H9 (cell line): ENCODE data around the gene C19orf53. TPM values are rescaled to one million over a fixed set of nuclear protein-coding genes. Genes with fewer than 3 reads are reported as not detected.

ENCODE experiments used
- DNase-seq: peaks from one replicate; pipeline ENCODE4 v3.0.0-alpha.2; 2017
- H2AFZ ChIP-seq: one replicate; pipeline ENCODE4 v1.6.1; 2013; ENCODE audit warnings: mild to moderate bottlenecking, low read length, control low read depth, moderate library complexity
- H2AK5ac ChIP-seq: 2 replicates; pipeline ENCODE4 v1.6.1; 2013; ENCODE audit warnings: low read length, control low read depth, mixed read lengths; ENCODE audit not compliant: insufficient read length
- H2BK120ac ChIP-seq: one replicate; pipeline ENCODE4 v1.6.1; 2013; ENCODE audit warnings: low read depth, mild to moderate bottlenecking, low read length, control low read depth, inconsistent platforms; ENCODE audit not compliant: poor library complexity, severe bottlenecking
- H2BK12ac ChIP-seq: 2 replicates; pipeline ENCODE4 v1.6.1; 2013; ENCODE audit warnings: low read length, control low read depth, mixed read lengths, low read depth; ENCODE audit not compliant: insufficient read length
- H2BK15ac ChIP-seq: 2 replicates; pipeline ENCODE4 v1.6.1; 2013; ENCODE audit warnings: low read depth, low read length, control low read depth
- H2BK20ac ChIP-seq: one replicate; pipeline ENCODE4 v1.6.1; 2013; ENCODE audit warnings: low read depth, mild to moderate bottlenecking, low read length, control low read depth, inconsistent platforms; ENCODE audit not compliant: poor library complexity, severe bottlenecking
- H2BK5ac ChIP-seq: 2 replicates; pipeline ENCODE4 v1.6.1; 2013; ENCODE audit warnings: low read length, control low read depth, mixed read lengths; ENCODE audit not compliant: insufficient read length
- H3K14ac ChIP-seq: 2 replicates; pipeline ENCODE4 v1.6.1; 2013; ENCODE audit warnings: low read length, control low read depth; ENCODE audit not compliant: insufficient read depth
- H3K18ac ChIP-seq: 2 replicates; pipeline ENCODE4 v1.6.1; 2013; ENCODE audit warnings: low read depth, mild to moderate bottlenecking, mixed read lengths, low read length, control low read depth; ENCODE audit not compliant: insufficient read length
- H3K23ac ChIP-seq: 2 replicates; pipeline ENCODE4 v1.6.1; 2013; ENCODE audit warnings: low read length, control low read depth, mixed read lengths, low read depth; ENCODE audit not compliant: insufficient read length
- H3K23me2 ChIP-seq: 2 replicates; pipeline ENCODE4 v1.6.1; 2013; ENCODE audit warnings: low read depth, mild to moderate bottlenecking, mixed read lengths, low read length, control low read depth; ENCODE audit not compliant: insufficient read length, poor library complexity, severe bottlenecking
- H3K27ac ChIP-seq: 2 replicates; pipeline ENCODE4 v1.5.1; 2013; ENCODE audit warnings: low read length, control low read depth, mixed read lengths, low read depth; ENCODE audit not compliant: insufficient read length
- H3K27me3 ChIP-seq: 2 replicates; pipeline ENCODE4 v1.6.1; 2013; ENCODE audit warnings: low read length, control low read depth, inconsistent platforms; ENCODE audit not compliant: insufficient read depth
- H3K4ac ChIP-seq: 2 replicates; pipeline ENCODE4 v1.6.1; 2013; ENCODE audit warnings: low read depth, mild to moderate bottlenecking, control low read depth, inconsistent platforms, low read length, moderate library complexity
- H3K4me1 ChIP-seq: 2 replicates; pipeline ENCODE4 v1.6.1; 2013; ENCODE audit warnings: low read length, control low read depth, inconsistent platforms; ENCODE audit not compliant: insufficient read depth
- H3K4me2 ChIP-seq: 2 replicates; pipeline ENCODE4 v1.6.1; 2013; ENCODE audit warnings: low read length, control low read depth, mixed read lengths; ENCODE audit not compliant: insufficient read length, insufficient read depth
- H3K56ac ChIP-seq: 2 replicates; pipeline ENCODE4 v1.6.1; 2013; ENCODE audit warnings: low read depth, mild to moderate bottlenecking, mixed read lengths, low read length, control low read depth; ENCODE audit not compliant: insufficient read length
- H3K79me1 ChIP-seq: 2 replicates; pipeline ENCODE4 v1.6.1; 2013; ENCODE audit warnings: low read depth, mild to moderate bottlenecking, moderate library complexity, low read length, control low read depth, inconsistent platforms; ENCODE audit not compliant: insufficient read depth, poor library complexity, severe bottlenecking
- H3K79me2 ChIP-seq: 2 replicates; pipeline ENCODE4 v1.6.1; 2013; ENCODE audit warnings: low read length, control low read depth, inconsistent platforms; ENCODE audit not compliant: insufficient read depth
- H3K9ac ChIP-seq: 2 replicates; pipeline ENCODE4 v1.6.1; 2013; ENCODE audit warnings: low read length, control low read depth, mixed read lengths; ENCODE audit not compliant: insufficient read length; ENCODE audit errors: extremely low read depth
- H3K9me3 ChIP-seq: one replicate; pipeline ENCODE4 v1.6.1; 2013; ENCODE audit warnings: low read depth, low read length, inconsistent platforms; ENCODE audit not compliant: control insufficient read depth
- H3T11ph ChIP-seq: one replicate; pipeline ENCODE4 v1.6.1; 2013; ENCODE audit warnings: mild to moderate bottlenecking, low read length, control low read depth, inconsistent platforms
- H4K20me1 ChIP-seq: one replicate; pipeline ENCODE4 v1.6.1; 2013; ENCODE audit not compliant: control insufficient read depth, insufficient read length, insufficient read depth
- H4K5ac ChIP-seq: 2 replicates; pipeline ENCODE4 v1.6.1; 2013; ENCODE audit warnings: low read depth, mild to moderate bottlenecking, mixed read lengths, low read length, control low read depth; ENCODE audit not compliant: insufficient read length
- H4K8ac ChIP-seq: replicated peaks from 2 replicates; pipeline ENCODE4 v1.6.1; 2013; ENCODE audit warnings: low read length, control low read depth, mixed read lengths, low read depth; ENCODE audit not compliant: insufficient read length
- H4K91ac ChIP-seq: 2 replicates; pipeline ENCODE4 v1.6.1; 2013; ENCODE audit warnings: low read depth, mild to moderate bottlenecking, moderate library complexity, mixed read lengths, low read length, control low read depth; ENCODE audit not compliant: insufficient read length
- H3K27ac Mint-ChIP-seq, 3 experiments: 2 replicates in 2 of 3; 3 replicates in 1 of 3; pipeline ENCODE4 v1.8.0; 2020 to 2021; ENCODE audit warnings: mixed read lengths in 3 of 3, mild to moderate bottlenecking in 1 of 3, moderate library complexity in 1 of 3
- H3K27me3 Mint-ChIP-seq: 2 replicates; pipeline ENCODE4 v1.8.0; 2021; ENCODE audit warnings: low read depth, mild to moderate bottlenecking, moderate library complexity, mixed read lengths
- H3K36me3 Mint-ChIP-seq, 3 experiments: 2 replicates in 2 of 3; 3 replicates in 1 of 3; pipeline ENCODE4 v1.8.0; 2020 to 2021; ENCODE audit warnings: low read depth in 3 of 3, mixed read lengths in 3 of 3; ENCODE audit not compliant: insufficient read depth in 1 of 3
- H3K4me1 Mint-ChIP-seq, 2 experiments: 2 replicates each; pipeline ENCODE4 v1.8.0; 2020; ENCODE audit warnings: mixed read lengths in 2 of 2
- H3K4me3 Mint-ChIP-seq, 2 experiments: 2 replicates in 1 of 2; 3 replicates in 1 of 2; pipeline ENCODE4 v1.8.0; 2020 to 2021; ENCODE audit warnings: mild to moderate bottlenecking in 2 of 2, mixed read lengths in 2 of 2, moderate library complexity in 1 of 2
- H3K9me3 Mint-ChIP-seq, 2 experiments: 2 replicates in 1 of 2; 3 replicates in 1 of 2; pipeline ENCODE4 v1.8.0; 2020; ENCODE audit warnings: mild to moderate bottlenecking in 2 of 2, mixed read lengths in 2 of 2, moderate library complexity in 1 of 2
- CTCF ChIP-seq: fragments of 200-600 bp; sonication (generic); conservative IDR thresholded peaks from 3 replicates; pipeline ENCODE4 v1.8.0; 2021; ENCODE audit warnings: antibody characterized with exemption, mild to moderate bottlenecking
- WGBS: extraction: QIAGEN DNeasy Blood & Tissue Kit; methylation state at CpG from one replicate; pipeline ENCODE4 v1.1.7; 2013; ENCODE audit warnings: missing lambda C conversion rate, low lambda C conversion rate, mixed read lengths; ENCODE audit not compliant: insufficient read length; ENCODE audit errors: extremely low coverage; 5-methylcytosine and 5-hydroxymethylcytosine counted together
- total RNA-seq: library from RNA; stranded (reverse); gene quantifications from 2 replicates; pipeline ENCODE4 v1.2.1, GENCODE V29; 2021

C19orf53 gene
- total RNA-seq, 1 experiment from 2014 or later, result 129 TPM

DNA sequence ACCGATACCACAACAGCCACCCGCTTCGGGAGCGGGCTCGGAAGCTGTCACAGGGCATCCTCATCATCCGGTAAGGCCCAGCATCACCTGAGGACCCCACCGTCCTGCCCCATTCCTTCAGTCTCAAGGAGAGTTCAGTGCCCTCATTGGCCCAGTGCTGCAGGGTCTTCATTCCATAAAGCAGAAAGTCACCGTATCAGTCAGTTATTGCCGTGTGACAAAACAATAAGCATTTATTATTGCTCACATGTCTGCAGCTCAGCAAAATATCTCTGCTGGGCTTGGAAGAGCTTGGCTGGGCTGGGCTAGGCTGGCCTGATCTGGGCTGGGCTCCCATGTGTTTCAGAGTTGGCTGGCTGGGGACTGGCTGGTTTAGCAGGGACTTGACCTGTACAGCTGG lies 18.0 kb upstream of the C19orf53 start:
- H3K18ac ChIP-seq, result no peak overlapping the region
- no peak overlapping the region for H3K23ac ChIP-seq
- H3K27ac ChIP-seq, result no peak overlapping the region
- H3K4me1 Mint-ChIP-seq, result no peaks in the 10 kb centered on the region
- H4K5ac ChIP-seq, result no peak overlapping the region
- H3K23me2 ChIP-seq, result no peaks in the 10 kb centered on the region
- no peak overlapping the region for H2BK15ac ChIP-seq
- H3K27me3 Mint-ChIP-seq, result no peaks in the 10 kb centered on the region
- H3T11ph ChIP-seq, result no peak overlapping the region
- no peaks in the 10 kb centered on the region for H3K27me3 ChIP-seq
- H2AFZ ChIP-seq, result no peak overlapping the region
- no peaks in the 10 kb centered on the region for H3K79me2 ChIP-seq
- H3K4ac ChIP-seq, result no peak overlapping the region
- H4K8ac ChIP-seq, result no peak overlapping the region
- H4K91ac ChIP-seq, result no peak overlapping the region
- H3K4me1 ChIP-seq, result no peaks in the 10 kb centered on the region
- peak overlapping the region in 1 of 2 experiments; percentile 46; a peak in 1 of 5 replicates for H3K4me3 Mint-ChIP-seq
- H4K20me1 ChIP-seq, result no peaks in the 10 kb centered on the region
- H3K9me3 Mint-ChIP-seq, result no peaks in the 10 kb centered on the region
- peaks cover 19 to 72% (median 65%) of the 10 kb centered on the region in 3 experiments; a peak in 6 of 7 replicates for H3K36me3 Mint-ChIP-seq
- no peak overlapping the region for H2BK20ac ChIP-seq
- H2BK5ac ChIP-seq, result no peak overlapping the region
- no peak overlapping the region for H3K9ac ChIP-seq
- TF ChIP-seq CTCF, result no peak
- no peaks in the 10 kb centered on the region for H3K9me3 ChIP-seq
- no peak overlapping the region for H3K56ac ChIP-seq
- H3K14ac ChIP-seq, result no peak overlapping the region
- H3K27ac Mint-ChIP-seq, result no peak overlapping the region
- no peak overlapping the region for H2BK12ac ChIP-seq
- no peak for DNase-seq
- no peaks in the 10 kb centered on the region for H3K79me1 ChIP-seq
- H3K4me2 ChIP-seq, result no peak overlapping the region
- H2AK5ac ChIP-seq, result no peak overlapping the region
- WGBS, result no CpG with 5 or more reads among the region's 9 CpGs
- H2BK120ac ChIP-seq, result no peak overlapping the region
